Liver (tissue), 9 donors: ENCODE measurements around the gene GLOD4. TPM values are rescaled to one million over a fixed set of nuclear protein-coding genes. Genes with fewer than 3 reads are reported as not detected.

Experiments used
- DNase-seq: peaks from one replicate; pipeline ENCODE4 v3.0.0-alpha.2; 2017; ENCODE audit warnings: low spot score
- H3K27ac ChIP-seq, 2 donors: one replicate each; pipeline ENCODE4 v1.7.0; 2013; ENCODE audit warnings: inconsistent platforms in 2 of 2, low read length in 2 of 2, control low read depth in 1 of 2, low read depth in 1 of 2, mild to moderate bottlenecking in 1 of 2
- H3K27me3 ChIP-seq, 4 donors: one replicate each; pipeline versions ENCODE4 v1.6.1 to v1.7.0; 2013; ENCODE audit warnings: low read length in 3 of 4, inconsistent platforms in 1 of 4, mild to moderate bottlenecking in 1 of 4, moderate library complexity in 1 of 4; ENCODE audit not compliant: control insufficient read depth in 4 of 4, insufficient read depth in 4 of 4
- H3K36me3 ChIP-seq, 4 donors: one replicate each; pipeline versions ENCODE4 v1.6.1 to v1.7.0; 2013; ENCODE audit warnings: low read length in 3 of 4, mild to moderate bottlenecking in 3 of 4, low read depth in 1 of 4, moderate library complexity in 1 of 4; ENCODE audit not compliant: control insufficient read depth in 4 of 4, insufficient read depth in 3 of 4
- H3K4me1 ChIP-seq, 4 donors: one replicate each; pipeline versions ENCODE4 v1.6.1 to v1.7.0; 2013; ENCODE audit warnings: low read length in 3 of 4, mild to moderate bottlenecking in 3 of 4, moderate library complexity in 1 of 4; ENCODE audit not compliant: control insufficient read depth in 4 of 4, insufficient read depth in 4 of 4
- H3K4me3 ChIP-seq, 3 donors: one replicate each; pipeline versions ENCODE4 v1.6.1 to v1.7.0; 2013; ENCODE audit warnings: low read length in 3 of 3, control low read depth in 1 of 3, low read depth in 1 of 3, mild to moderate bottlenecking in 1 of 3
- H3K9ac ChIP-seq, 2 donors: one replicate each; pipeline ENCODE4 v1.7.0; 2013; ENCODE audit warnings: low read length in 2 of 2, mild to moderate bottlenecking in 2 of 2, moderate library complexity in 2 of 2, control low read depth in 1 of 2, low read depth in 1 of 2
- H3K9me3 ChIP-seq, 4 donors: one replicate each; pipeline versions ENCODE4 v1.6.1 to v1.7.0; 2013; ENCODE audit warnings: low read length in 3 of 4; ENCODE audit not compliant: control insufficient read depth in 4 of 4
- EGR1 ChIP-seq, 2 donors: IDR thresholded peaks; 2 replicates each; pipeline ENCODE4 v1.6.1; 2016 to 2018; ENCODE audit warnings: antibody characterized with exemption in 2 of 2, low read depth in 2 of 2
- FOXA1 ChIP-seq: IDR thresholded peaks from 2 replicates; pipeline ENCODE4 v1.6.1; 2016; ENCODE audit warnings: antibody characterized with exemption
- FOXA2 ChIP-seq: IDR thresholded peaks from 2 replicates; pipeline ENCODE4 v1.6.1; 2016; ENCODE audit warnings: antibody characterized with exemption
- GABPA ChIP-seq, 2 donors: IDR thresholded peaks in 1 of 2; conservative IDR thresholded peaks in 1 of 2; 2 replicates each; pipeline ENCODE4 v1.6.1; 2016; ENCODE audit warnings: antibody characterized with exemption in 2 of 2, mild to moderate bottlenecking in 1 of 2, moderate library complexity in 1 of 2
- HNF4A ChIP-seq, 2 donors: conservative IDR thresholded peaks; 2 replicates each; pipeline ENCODE4 v1.6.1; 2016; ENCODE audit warnings: antibody characterized with exemption in 2 of 2, mild to moderate bottlenecking in 2 of 2
- HNF4G ChIP-seq: IDR thresholded peaks from 2 replicates; pipeline ENCODE4 v1.6.1; 2016; ENCODE audit warnings: antibody characterized with exemption
- JUND ChIP-seq, 2 donors: IDR thresholded peaks; 2 replicates each; pipeline ENCODE4 v1.6.1; 2016; ENCODE audit warnings: antibody characterized with exemption in 2 of 2
- MAX ChIP-seq: IDR thresholded peaks from 2 replicates; pipeline ENCODE4 v1.6.1; 2016; ENCODE audit warnings: antibody characterized with exemption
- NR2F2 ChIP-seq: IDR thresholded peaks from 2 replicates; pipeline ENCODE4 v1.6.1; 2016; ENCODE audit warnings: antibody characterized with exemption
- RAD21 ChIP-seq, 2 donors: IDR thresholded peaks; 2 replicates each; pipeline ENCODE4 v1.6.1; 2016; ENCODE audit warnings: antibody characterized with exemption in 2 of 2, mild to moderate bottlenecking in 2 of 2
- RXRA ChIP-seq, 2 donors: IDR thresholded peaks; 2 replicates each; pipeline ENCODE4 v1.6.1; 2017 to 2018; ENCODE audit warnings: antibody characterized with exemption in 2 of 2, mild to moderate bottlenecking in 1 of 2
- SP1 ChIP-seq: IDR thresholded peaks from 2 replicates; pipeline ENCODE4 v1.6.1; 2018; ENCODE audit warnings: antibody characterized with exemption, mild to moderate bottlenecking
- TAF1 ChIP-seq: conservative IDR thresholded peaks from 2 replicates; pipeline ENCODE4 v1.6.1; 2016; ENCODE audit warnings: antibody characterized with exemption, mild to moderate bottlenecking
- YY1 ChIP-seq: IDR thresholded peaks from 2 replicates; pipeline ENCODE4 v1.6.1; 2016; ENCODE audit warnings: antibody characterized with exemption, mild to moderate bottlenecking
- ZBTB33 ChIP-seq: IDR thresholded peaks from 2 replicates; pipeline ENCODE4 v1.6.1; 2016; ENCODE audit warnings: antibody characterized with exemption
- WGBS: extraction: QIAGEN DNeasy Blood & Tissue Kit; methylation state at CpG from one replicate; pipeline ENCODE4 v1.1.7; 2013; 5-methylcytosine and 5-hydroxymethylcytosine counted together
- polyA plus RNA-seq, 2 donors: library from polyadenylated mRNA; stranded (reverse) in 1 of 2; unstranded in 1 of 2; fragments of 200-250 nt in 1 of 2; fragments of >200 nt in 1 of 2; fragmentation: Nextera tagmentation in 1 of 2; extraction: Ambion mirVana in 1 of 2; gene quantifications; one replicate each; pipeline versions ENCODE4 v1.2.1 to v1.2.3, GENCODE V29; 2013 to 2015
- total RNA-seq, 2 donors: library from RNA; depleted of rRNA; stranded (reverse); fragments of >200 nt; gene quantifications; one replicate each; pipeline ENCODE4 v1.2.3, GENCODE V29; 2014
- TF ChIP-seq, protein P1 (sequence below): IDR thresholded peaks from 2 replicates; pipeline ENCODE4 v1.6.1; 2016; ENCODE audit warnings: antibody characterized with exemption, mild to moderate bottlenecking
- donor health status: healthy.
- donor health status: healthy.
- donor health status: healthy.
- donor health status: healthy.
- donor health status: healthy.

GLOD4 gene
- total and polyA plus RNA-seq, 4 donors: 26.1 to 50.5 (median 39.0) TPM

GRCh38 chr17:784143-784542 lies 2.1 kb upstream of the GLOD4 start:
- WGBS: 76% methylated on average over 3 of the region's 3 CpGs
- no peak overlapping the region for H3K9ac ChIP-seq
- H3K9me3 ChIP-seq: no peaks in the 10 kb centered on the region
- no peak for DNase-seq
- H3K36me3 ChIP-seq: peaks cover under 1 to 16% (median 11%) of the 10 kb centered on the region in 4 donors
- H3K4me1 ChIP-seq: peaks cover 9 to 30% (median 22%) of the 10 kb centered on the region in 4 donors
- H3K27ac ChIP-seq: no peak overlapping the region
- TF ChIP-seq RAD21 (IDR thresholded peaks at IDR 0.05) (no peak), FOXA2 (no peak), EGR1 (IDR thresholded peaks at IDR 0.05; ENCODE audit: low read depth in 2 of 2) (no peak), FOXA1 (no peak), YY1 (no peak), JUND (IDR thresholded peaks at IDR 0.05) (no peak), HNF4G (no peak), GABPA (IDR thresholded peaks at IDR 0.05 in 1 of 2, conservative IDR thresholded peaks at IDR 0.05 in 1 of 2) (no peak), NR2F2 (no peak), HNF4A (conservative IDR thresholded peaks at IDR 0.05) (no peak), MAX (no peak), ZBTB33 (no peak), RXRA (IDR thresholded peaks at IDR 0.05) (no peak), SP1 (no peak), TAF1 (no peak)
- TF ChIP-seq, protein P1, sequence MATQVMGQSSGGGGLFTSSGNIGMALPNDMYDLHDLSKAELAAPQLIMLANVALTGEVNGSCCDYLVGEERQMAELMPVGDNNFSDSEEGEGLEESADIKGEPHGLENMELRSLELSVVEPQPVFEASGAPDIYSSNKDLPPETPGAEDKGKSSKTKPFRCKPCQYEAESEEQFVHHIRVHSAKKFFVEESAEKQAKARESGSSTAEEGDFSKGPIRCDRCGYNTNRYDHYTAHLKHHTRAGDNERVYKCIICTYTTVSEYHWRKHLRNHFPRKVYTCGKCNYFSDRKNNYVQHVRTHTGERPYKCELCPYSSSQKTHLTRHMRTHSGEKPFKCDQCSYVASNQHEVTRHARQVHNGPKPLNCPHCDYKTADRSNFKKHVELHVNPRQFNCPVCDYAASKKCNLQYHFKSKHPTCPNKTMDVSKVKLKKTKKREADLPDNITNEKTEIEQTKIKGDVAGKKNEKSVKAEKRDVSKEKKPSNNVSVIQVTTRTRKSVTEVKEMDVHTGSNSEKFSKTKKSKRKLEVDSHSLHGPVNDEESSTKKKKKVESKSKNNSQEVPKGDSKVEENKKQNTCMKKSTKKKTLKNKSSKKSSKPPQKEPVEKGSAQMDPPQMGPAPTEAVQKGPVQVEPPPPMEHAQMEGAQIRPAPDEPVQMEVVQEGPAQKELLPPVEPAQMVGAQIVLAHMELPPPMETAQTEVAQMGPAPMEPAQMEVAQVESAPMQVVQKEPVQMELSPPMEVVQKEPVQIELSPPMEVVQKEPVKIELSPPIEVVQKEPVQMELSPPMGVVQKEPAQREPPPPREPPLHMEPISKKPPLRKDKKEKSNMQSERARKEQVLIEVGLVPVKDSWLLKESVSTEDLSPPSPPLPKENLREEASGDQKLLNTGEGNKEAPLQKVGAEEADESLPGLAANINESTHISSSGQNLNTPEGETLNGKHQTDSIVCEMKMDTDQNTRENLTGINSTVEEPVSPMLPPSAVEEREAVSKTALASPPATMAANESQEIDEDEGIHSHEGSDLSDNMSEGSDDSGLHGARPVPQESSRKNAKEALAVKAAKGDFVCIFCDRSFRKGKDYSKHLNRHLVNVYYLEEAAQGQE: no peak
- no peaks in the 10 kb centered on the region for H3K27me3 ChIP-seq
- no peak overlapping the region for H3K4me3 ChIP-seq

GRCh38 chr17:778096-778495 lies 4.0 kb downstream of the GLOD4 start:
- no peak overlapping the region for H3K9ac ChIP-seq
- DNase-seq: no peak
- no peak overlapping the region for H3K27ac ChIP-seq
- no peaks in the 10 kb centered on the region for H3K27me3 ChIP-seq
- no peak overlapping the region for H3K4me3 ChIP-seq
- peaks cover 6 to 14% (median 11%) of the 10 kb centered on the region in 4 donors for H3K4me1 ChIP-seq
- no peaks in the 10 kb centered on the region for H3K9me3 ChIP-seq
- TF ChIP-seq HNF4A (conservative IDR thresholded peaks at IDR 0.05) (no peak), JUND (IDR thresholded peaks at IDR 0.05) (no peak), FOXA1 (no peak), EGR1 (IDR thresholded peaks at IDR 0.05; ENCODE audit: low read depth in 2 of 2) (no peak), HNF4G (no peak)
- TF ChIP-seq, protein P1: no peak
- WGBS: 97% methylated on average over 11 of the region's 11 CpGs
- peaks cover 10 to 45% (median 39%) of the 10 kb centered on the region in 4 donors for H3K36me3 ChIP-seq
